Measurements from ENCODE around the gene ARHGEF16.

Gene ARHGEF16

DNA sequence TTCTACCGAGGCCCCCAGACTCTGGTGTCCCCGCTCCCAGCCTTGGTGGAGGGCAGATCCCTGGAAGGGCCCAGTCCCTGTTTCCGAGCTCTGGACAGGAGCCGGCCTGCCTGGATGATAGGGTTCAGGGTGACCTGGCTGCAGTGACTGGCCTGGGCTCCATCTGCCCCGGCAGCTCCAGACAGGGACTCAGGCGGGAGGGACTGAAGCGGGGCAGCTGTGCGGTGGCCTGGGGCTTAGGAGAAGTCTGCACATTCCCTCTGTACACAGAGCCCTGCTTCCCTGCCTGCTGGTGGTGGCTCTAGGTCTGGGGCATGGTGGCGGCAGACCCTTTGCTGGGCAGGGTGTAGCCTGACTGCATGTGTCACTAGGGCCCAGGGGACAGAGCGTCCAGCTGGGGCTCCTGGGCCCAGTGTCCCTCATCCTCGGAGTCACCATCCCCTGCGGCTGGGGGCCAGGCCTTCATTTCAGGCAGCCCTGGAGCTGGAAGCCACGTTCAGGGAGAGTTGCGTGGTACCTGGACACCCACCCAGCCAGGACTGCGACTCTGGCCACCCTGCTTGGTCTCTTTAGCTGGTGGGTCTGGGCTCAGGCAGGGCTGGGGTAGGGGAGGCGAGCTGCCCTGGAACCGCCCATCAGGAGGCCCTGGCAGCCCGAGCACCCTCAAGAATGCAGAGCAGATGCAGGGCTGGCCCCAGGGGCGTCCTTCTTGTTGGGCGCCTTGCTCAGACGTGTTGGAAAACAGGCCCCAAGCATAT lies 9.6 kb downstream of the ARHGEF16 start:
- H3K36me3 ChIP-seq (ENCODE audit: low read depth), result peaks cover under 1% of the 10 kb centered on the region
- ATAC-seq (ENCODE audit: low read depth), result no peak
- TF ChIP-seq, protein P1, sequence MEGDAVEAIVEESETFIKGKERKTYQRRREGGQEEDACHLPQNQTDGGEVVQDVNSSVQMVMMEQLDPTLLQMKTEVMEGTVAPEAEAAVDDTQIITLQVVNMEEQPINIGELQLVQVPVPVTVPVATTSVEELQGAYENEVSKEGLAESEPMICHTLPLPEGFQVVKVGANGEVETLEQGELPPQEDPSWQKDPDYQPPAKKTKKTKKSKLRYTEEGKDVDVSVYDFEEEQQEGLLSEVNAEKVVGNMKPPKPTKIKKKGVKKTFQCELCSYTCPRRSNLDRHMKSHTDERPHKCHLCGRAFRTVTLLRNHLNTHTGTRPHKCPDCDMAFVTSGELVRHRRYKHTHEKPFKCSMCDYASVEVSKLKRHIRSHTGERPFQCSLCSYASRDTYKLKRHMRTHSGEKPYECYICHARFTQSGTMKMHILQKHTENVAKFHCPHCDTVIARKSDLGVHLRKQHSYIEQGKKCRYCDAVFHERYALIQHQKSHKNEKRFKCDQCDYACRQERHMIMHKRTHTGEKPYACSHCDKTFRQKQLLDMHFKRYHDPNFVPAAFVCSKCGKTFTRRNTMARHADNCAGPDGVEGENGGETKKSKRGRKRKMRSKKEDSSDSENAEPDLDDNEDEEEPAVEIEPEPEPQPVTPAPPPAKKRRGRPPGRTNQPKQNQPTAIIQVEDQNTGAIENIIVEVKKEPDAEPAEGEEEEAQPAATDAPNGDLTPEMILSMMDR (IDR thresholded peaks at IDR 0.05; ENCODE audit: poor library complexity, severe bottlenecking), result no peak
- no peaks in the 10 kb centered on the region for H3K9me3 ChIP-seq (ENCODE audit: severe bottlenecking)
- no peak overlapping the region for H3K4me3 ChIP-seq (ENCODE audit: severe bottlenecking)
- peak; percentile 54 for DNase-seq (ENCODE audit: low spot score)
- no peaks in the 10 kb centered on the region for H3K27me3 ChIP-seq (ENCODE audit: insufficient read depth, poor library complexity, severe bottlenecking)
- H3K27ac ChIP-seq (ENCODE audit: poor library complexity, severe bottlenecking), result no peak overlapping the region
- peaks cover 48% of the 10 kb centered on the region for H3K4me1 ChIP-seq (ENCODE audit: insufficient read depth, poor library complexity, severe bottlenecking)

DNA sequence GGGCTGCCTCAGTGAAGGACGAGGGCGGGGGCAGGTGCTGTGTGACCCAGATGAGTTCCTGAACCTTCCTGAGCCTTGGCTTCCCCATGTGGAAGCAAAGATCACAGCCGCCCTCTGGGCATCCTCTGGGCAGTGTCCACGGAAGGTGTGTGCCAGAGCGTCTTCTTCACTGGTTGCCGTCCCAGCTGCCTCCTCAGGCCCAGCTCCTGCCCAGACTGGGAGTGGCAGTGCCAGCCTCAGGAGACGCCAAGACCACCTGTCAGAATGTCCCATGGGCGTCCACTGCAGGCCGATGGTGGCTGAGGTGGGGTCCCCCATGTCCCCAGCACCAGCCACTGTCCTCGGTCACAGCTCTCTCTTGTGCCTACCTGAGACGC lies 10.2 kb downstream of the ARHGEF16 start:
- Histone ChIP-seq H3K27ac (ENCODE audit: poor library complexity, severe bottlenecking) (no peak overlapping the region), H3K36me3 (ENCODE audit: low read depth) (peaks cover 6% of the 10 kb centered on the region), H3K9me3 (ENCODE audit: severe bottlenecking) (no peaks in the 10 kb centered on the region), H3K4me3 (ENCODE audit: severe bottlenecking) (no peak overlapping the region), H3K27me3 (ENCODE audit: insufficient read depth, poor library complexity, severe bottlenecking) (no peaks in the 10 kb centered on the region), H3K4me1 (ENCODE audit: insufficient read depth, poor library complexity, severe bottlenecking) (peaks cover 48% of the 10 kb centered on the region)
- ATAC-seq (ENCODE audit: low read depth), result no peak
- DNase-seq (ENCODE audit: low spot score), result peak; percentile 51
- TF ChIP-seq, protein P1 (IDR thresholded peaks at IDR 0.05; ENCODE audit: poor library complexity, severe bottlenecking), result no peak

DNA sequence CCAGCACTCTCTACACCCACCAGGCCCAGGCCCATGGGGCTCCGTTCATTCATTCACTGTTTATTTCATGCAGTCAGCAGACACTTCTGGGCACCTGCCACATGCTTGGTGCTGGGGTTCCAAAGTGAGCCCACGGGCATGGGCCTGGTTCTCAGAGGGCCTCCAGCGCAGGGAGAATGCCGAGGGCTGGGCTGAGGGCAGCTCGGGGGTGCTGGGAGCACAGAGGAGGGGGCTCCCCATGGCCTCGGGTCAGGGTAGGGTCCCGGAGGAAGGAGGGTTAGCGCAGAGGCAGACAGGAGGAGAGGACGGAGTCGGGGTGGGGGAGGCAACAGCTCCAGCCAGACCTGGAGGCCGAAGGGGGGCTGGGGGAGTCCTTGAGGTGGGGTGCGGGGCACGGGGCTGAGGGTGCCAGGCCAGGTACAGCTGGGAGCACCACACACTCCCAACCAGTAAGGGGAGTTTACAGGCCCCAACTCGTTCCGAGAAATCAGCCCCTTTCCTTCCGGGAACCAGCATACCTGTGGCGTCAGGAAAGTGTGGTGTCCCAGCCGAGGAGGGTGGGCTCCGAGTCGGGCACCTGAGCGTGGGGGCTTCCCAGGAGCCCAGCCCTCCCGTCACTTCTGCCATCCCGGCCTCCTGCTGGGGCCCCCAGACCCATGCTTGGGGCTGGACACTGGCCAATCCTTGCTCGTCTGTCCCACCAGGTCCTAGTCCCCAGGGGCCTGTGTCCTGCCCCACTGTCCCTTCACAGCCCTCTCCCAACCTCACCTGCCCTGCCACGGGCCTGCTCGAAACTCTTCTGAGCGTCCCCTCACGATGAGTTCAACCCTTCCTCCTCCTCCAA lies 10.8 kb downstream of the ARHGEF16 start:
- no peak overlapping the region for H3K27ac ChIP-seq (ENCODE audit: poor library complexity, severe bottlenecking)
- no peaks in the 10 kb centered on the region for H3K9me3 ChIP-seq (ENCODE audit: severe bottlenecking)
- peak; percentile 49 for DNase-seq (ENCODE audit: low spot score)
- H3K27me3 ChIP-seq (ENCODE audit: insufficient read depth, poor library complexity, severe bottlenecking), result no peaks in the 10 kb centered on the region
- TF ChIP-seq, protein P1 (IDR thresholded peaks at IDR 0.05; ENCODE audit: poor library complexity, severe bottlenecking), result no peak
- peaks cover 7% of the 10 kb centered on the region for H3K36me3 ChIP-seq (ENCODE audit: low read depth)
- H3K4me3 ChIP-seq (ENCODE audit: severe bottlenecking), result no peak overlapping the region
- ATAC-seq (ENCODE audit: low read depth), result 0 out of 3 replicates have a peak, but pooled peaks have one; percentile 20
- peaks cover 41% of the 10 kb centered on the region for H3K4me1 ChIP-seq (ENCODE audit: insufficient read depth, poor library complexity, severe bottlenecking)

DNA sequence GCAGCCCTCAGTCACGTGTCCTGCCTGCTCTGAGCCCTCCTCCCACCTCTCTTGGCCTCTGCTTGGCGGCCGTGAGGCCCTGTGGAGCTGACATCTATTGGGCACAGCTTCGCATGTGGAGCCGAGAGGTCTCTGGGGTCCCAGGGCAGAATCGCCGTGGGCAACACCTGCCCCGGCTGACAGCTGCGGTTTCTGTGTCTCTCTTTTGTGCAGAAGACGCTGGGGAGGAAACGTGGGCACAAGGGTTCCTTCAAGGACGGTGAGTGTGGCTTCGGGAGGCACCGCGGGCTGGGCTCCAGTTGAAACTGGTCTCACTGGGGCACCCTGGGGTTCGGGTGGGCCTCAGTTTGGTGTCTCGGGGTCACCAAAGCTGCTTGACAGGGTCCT lies 11.5 kb downstream of the ARHGEF16 start:
- peaks cover 7% of the 10 kb centered on the region for H3K36me3 ChIP-seq (ENCODE audit: low read depth)
- H3K4me3 ChIP-seq (ENCODE audit: severe bottlenecking), result no peak overlapping the region
- H3K9me3 ChIP-seq (ENCODE audit: severe bottlenecking), result no peaks in the 10 kb centered on the region
- ATAC-seq (ENCODE audit: low read depth) (no peak), DNase-seq (ENCODE audit: low spot score) (peak; percentile 45)
- H3K27me3 ChIP-seq (ENCODE audit: insufficient read depth, poor library complexity, severe bottlenecking), result no peaks in the 10 kb centered on the region
- TF ChIP-seq, protein P1 (IDR thresholded peaks at IDR 0.05; ENCODE audit: poor library complexity, severe bottlenecking), result no peak
- H3K27ac ChIP-seq (ENCODE audit: poor library complexity, severe bottlenecking), result no peak overlapping the region
- H3K4me1 ChIP-seq (ENCODE audit: insufficient read depth, poor library complexity, severe bottlenecking), result peaks cover 35% of the 10 kb centered on the region
